Superior temporal gyrus (tissue), 1 donor: ENCODE results near the gene LRCOL1.

Experiments
- DNase-seq: peaks from one replicate; pipeline ENCODE4 v3.0.0-alpha.2; 2016; ENCODE audit errors: extremely low spot score

LRCOL1 gene

GRCh38 chr12:132582058-132582420, 28.3 kb downstream of the LRCOL1 start:
- DNase-seq = no peak

- DNase-seq = no peak
These were observed 28.9 kb downstream of the LRCOL1 start for GRCh38 chr12:132581348-132582057.

DNA sequence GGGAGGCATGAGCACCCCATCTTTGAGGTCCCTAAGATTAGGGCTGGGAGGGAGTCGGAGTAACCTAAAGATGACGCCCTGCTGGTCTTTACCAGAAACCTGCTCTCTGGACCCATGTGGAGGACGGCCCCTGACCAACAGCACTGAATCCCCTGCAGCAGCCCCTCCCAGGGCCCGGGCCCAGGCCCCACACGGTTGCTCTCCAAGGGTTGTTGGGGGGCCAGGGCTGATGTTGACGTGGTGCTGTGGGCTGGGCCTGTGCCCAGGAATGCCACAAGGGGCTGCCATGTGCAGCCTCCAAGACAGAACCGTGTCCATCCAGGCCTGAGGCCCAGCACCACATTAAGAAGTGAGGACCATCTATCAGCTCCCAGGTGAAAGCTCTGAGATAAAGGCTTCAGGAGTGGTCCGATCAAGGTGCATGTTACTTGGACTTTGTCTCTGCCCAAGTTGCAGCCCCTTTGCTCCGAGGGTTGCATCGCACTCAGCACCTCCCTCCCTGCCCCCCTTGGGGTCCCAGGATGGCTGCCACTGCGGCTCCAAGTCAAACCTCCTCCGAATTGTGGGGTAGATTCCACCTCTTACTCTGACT, 29.6 kb downstream of the LRCOL1 start:
- no peak for DNase-seq

DNA sequence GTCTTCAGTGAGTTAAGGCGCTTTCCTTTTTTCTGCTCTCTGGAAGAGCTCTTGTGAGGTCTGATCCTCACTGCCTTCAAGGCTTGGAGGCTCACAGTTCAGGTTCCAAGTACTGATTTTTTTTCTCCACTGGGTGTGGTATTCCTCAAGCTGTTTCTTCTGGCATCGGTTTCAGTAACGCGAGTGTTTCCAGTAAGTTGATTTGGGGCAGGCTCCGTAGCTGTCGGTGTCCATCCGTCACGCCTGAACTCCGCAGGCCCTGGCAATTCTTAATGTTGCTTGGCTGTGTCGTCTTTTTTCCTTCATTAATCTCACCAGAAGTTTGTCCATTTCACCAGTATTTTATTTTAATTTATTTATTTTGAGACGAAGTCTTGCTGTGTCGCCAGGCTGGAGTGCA, 30.6 kb downstream of the LRCOL1 start:
- DNase-seq = no peak

DNA sequence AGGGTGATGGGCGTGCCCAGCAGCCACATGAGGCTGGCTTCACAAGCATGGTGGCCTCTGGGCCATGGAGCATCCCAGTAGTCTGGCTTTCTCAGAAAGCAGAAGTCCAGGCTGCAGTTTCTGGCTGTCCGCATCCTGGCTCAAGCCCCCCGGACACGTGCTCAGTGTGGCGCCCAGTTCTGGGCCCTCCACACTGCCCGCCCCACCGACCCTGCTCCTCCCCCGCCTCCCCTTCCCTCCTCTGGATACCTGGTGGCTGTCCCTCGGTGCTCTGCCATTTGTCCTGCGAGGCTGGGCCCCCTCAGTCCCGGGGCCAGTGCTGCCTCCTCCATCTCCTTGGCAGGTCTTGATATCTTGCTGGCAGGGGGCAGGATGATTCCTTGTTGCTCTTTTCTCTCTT, 31.6 kb downstream of the LRCOL1 start:
- DNase-seq = no peak

- no peak for DNase-seq
These were observed 32.3 kb downstream of the LRCOL1 start for GRCh38 chr12:132578118-132578517.

DNA sequence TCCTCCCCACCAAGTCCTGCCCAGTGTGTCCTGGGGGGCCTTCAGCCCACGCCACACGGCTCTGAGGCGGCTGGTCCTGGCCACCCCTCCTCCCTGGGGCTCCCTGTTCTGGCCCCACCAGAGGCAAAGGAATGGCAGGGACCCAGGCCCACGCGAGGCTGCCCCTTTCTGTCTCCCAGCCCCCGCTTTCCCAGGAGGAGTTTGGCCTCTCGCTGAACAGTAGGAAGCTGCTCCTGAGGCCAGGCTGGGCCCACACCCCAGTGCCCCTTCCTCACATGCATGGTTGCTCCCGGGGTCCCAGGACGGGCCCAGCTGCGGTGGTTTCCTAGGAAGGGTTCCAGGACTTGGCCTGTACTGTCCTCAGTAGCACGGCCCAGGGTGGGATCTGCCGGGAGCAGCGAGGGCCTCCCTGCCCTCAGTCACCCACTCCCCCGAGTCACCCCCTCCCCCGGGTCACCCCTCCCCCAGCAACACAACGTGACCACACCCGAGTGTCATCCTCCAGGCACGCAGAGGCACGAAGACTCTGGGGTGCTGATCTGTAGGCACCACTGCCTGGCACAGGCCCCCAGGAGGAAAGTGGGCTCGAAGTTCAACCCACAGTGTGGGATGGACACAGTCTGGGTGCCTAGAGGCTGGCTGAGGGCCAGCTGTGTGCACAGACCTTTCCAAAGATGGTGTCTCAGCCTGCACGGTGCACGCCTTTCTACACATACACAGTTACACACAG, 33.0 kb downstream of the LRCOL1 start:
- DNase-seq = no peak

DNA sequence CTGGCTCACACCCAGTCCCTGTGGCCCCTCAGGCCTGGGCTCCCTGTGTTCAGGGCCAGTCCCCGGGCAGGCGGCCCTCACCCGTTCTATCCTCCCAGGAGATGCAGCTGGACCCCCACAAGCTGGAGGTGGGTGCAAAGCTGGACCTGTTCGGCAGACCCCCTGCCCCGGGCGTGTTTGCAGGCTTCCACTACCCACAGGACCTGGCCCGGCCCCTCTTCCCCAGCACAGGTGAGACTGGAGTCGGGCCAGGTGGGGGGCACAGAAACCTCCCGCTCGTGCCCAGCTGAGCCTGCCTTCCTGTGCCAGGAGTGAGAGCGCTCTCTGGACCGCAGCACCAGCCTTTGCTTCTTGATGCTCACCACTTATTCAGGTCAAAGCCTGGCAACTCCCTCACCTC, 33.7 kb downstream of the LRCOL1 start:
- no peak for DNase-seq

DNA sequence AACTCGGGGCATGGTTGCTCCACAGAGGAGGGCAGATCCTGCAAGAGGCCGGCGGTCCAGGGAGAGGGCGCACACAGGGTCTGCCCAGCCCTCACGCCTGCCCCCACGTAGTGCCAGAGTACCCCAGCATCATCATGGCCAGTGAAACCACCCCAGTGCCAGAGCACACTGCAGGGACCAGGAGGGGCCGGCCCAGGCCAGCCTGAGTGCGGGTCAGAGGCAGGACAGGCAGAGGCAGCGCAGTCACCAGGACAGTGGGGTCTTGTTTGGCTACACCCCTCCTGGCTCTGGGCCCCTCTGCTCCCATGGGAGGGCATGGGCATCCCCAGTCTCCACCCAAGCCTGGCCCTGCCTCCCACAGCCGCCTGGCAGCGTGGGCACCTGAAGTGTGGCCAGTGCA, 34.7 kb downstream of the LRCOL1 start:
- no peak for DNase-seq

DNA sequence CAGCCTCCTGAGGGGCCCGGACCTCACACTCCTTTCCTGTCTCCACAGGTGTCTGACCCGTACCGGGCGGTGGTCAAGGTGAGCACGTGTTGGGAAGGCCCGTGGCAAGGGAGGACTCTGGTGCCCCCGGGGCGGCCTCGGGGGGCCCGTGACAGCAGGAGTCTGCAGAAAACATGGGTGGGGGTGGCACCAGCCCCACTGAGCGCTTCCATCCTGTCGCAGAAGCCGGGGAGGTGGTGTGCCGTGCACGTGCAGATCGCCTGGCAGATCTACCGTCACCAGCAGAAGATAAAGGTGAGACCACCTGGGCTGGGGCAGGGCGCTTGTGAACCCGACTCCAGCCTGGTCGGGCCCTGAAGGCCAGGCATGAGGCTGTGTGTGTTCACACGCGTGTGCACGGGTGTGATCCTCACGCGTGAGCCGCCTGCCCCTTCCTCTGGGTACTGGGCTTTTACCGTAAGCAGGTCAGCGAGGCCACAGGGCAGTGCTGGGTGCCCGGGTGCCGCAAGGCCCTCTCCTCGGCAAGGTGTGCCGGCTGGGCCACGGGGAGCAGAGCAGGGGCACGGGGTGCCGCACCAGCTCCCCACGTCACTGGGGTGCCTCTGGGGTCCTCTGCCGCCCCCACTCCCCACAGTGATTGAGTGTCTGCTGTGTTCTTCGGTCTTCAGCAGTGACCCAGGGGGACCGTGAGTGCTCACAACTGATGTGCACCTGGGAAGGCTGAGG, 35.9 kb downstream of the LRCOL1 start:
- no peak for DNase-seq

- no peak for DNase-seq
These were observed 37.3 kb downstream of the LRCOL1 start for GRCh38 chr12:132572801-132573760.

DNA sequence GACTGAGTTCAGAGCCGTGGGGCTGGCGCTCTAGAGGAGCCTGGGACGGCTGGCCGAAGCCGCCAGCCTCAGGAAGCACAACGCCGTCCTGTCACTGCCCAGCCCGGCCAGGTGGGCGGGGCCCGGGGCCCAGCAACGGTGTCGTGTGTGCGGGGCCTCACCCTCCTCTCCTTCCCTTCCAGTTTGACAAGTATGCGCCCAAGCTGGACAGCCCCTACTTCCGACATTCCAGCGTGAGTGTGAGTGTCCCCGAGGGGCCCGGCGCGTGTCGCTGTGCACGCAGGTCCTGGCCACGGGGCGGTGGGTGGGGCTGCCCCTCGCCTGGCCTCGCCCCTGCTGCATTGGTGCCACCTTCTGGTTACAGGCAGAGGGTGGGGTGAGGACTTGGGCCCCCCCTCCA, 38.3 kb downstream of the LRCOL1 start:
- no peak for DNase-seq

- DNase-seq = no peak
These were observed 38.8 kb downstream of the LRCOL1 start for GRCh38 chr12:132571598-132571997.

GRCh38 chr12:132571051-132571450, 39.3 kb downstream of the LRCOL1 start:
- no peak for DNase-seq

DNA sequence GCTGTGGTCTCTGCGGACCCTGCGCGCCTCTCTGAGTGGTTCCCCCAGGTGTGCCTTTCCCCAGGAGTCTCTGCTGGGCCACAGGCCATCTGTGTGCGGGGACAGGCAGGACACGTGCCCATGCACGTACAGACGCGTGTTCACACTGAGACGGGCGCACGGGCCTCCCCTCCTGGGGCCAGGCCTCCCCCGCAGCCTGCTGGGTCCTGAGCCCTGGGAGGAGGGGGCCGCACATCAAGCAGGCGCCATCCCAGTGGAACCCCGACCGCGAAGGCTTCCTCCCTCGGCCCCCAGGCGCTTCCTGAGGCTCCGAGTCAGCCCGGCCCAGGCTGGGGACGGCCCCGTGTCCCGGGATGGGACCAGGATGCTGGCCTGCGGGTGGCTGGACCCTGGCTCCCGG, 39.7 kb downstream of the LRCOL1 start:
- no peak for DNase-seq

DNA sequence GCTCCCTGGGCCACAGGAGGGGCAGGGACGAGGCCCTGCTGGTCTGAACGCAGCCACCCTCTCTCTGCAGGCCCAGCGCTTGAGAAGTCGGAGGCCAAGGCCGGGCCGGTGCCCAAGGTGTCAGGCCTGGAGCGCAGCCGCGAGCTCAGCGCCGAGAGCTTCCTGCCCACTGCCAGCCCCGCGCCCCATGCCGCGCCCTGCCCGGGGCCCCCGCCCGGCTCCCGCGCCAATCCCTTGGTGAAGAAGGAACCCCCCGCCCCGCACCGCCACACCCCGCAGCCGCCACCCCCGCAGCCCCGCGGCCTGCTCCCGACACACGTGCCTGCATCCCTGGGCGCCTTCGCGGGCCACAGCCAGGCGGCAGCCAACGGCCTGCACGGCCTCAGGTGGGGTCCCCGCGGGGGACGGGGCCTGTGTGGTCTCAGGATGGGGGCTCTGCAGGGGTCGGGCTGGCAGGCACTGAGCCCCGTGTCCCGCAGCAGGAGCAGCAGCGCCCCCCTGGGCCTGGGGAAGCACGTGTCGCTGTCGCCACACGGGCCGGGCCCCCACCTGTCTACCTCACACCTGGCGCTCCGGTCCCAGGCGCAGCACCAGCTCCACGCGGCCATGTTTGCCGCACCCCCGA, 40.4 kb downstream of the LRCOL1 start:
- no peak for DNase-seq

DNA sequence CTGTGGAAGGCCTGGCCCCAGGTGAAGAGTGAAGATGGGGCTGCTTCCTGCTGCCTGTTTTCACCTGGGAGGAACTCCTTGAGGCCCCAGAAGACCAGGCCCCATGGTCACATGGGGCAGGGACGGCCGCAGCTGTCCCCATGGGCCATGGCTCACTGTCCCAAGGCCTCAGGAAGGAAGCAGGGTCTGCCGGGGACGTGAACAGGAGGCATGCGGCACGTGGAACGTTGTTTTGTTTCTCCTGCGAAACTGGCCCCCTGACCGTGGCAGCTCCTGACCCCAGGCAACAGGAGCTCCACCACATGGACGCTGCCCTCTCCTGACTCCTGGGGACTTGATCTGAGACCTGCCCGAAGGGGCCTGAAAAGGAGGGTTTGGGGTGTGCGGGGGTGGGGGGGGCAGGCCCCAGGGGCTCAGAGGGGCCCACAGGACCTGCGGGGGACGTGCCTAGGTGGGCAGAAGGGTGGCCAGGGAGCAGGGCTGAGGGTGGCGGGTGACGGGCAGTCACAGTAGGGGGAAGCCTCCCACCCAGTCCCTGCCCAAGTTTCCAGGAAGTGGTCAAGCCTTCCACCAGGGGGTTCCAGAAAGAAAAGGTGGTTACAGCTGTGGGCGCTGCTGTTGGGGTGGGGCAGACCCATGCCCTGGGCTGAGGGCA, 41.4 kb downstream of the LRCOL1 start:
- no peak for DNase-seq

- no peak for DNase-seq
These were observed 42.1 kb downstream of the LRCOL1 start for GRCh38 chr12:132568301-132568700.

- DNase-seq = peak; percentile 68
These were observed 43.8 kb downstream of the LRCOL1 start for GRCh38 chr12:132566516-132567131.

DNA sequence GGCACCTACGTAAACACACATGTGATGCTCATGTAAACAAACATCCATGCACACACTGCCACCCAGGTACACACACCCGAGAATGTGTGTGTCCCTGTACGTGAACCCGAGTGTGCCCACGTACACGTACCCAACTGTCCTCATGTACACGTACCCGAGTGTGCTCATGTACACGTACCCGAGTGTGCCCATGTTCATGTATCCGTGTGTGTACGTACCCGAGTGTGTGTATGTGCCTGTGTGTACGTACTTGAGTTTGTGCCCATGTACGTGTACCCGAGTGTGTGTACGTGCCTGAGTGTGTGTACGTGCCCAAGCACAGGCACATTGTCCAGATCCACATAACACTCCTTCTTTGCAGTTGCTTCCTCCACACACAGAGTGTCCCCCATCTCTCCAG, 45.0 kb downstream of the LRCOL1 start:
- no peak for DNase-seq
